HG03280 (cell line): ENCODE results near the gene ZCCHC12.
"Not testable (repeated sequence)": the region's sequence is repeated elsewhere in the genome, so short reads cannot be mapped to it uniquely, and the experiment has no call there.

Experiments used
- ATAC-seq: cut with Tn5 transposase; IDR thresholded peaks from one replicate; pipeline ENCODE4 v1.9.1; 2021; ENCODE audit warnings: mild to moderate bottlenecking, moderate library complexity; ENCODE audit not compliant: unreplicated experiment

Gene ZCCHC12

GRCh38 chrX:118823263-118824172 lies at the start of gene ZCCHC12:
TSS of gene ZCCHC12 (plus strand) at chrX:118823824. CDS start at chrX:118825245, 1,421 bp downstream.
- no peak for ATAC-seq

GRCh38 chrX:118779581-118779980 lies 44.0 kb upstream of the ZCCHC12 start:
- no peak for ATAC-seq

GRCh38 chrX:118780509-118780908 lies 43.1 kb upstream of the ZCCHC12 start:
- ATAC-seq, result no peak

- ATAC-seq, result no peak
These were observed 42.7 kb upstream of the ZCCHC12 start for GRCh38 chrX:118780911-118781310.

- ATAC-seq, result no peak
These were observed 27.9 kb upstream of the ZCCHC12 start for GRCh38 chrX:118795528-118796280.

GRCh38 chrX:118802857-118803256 lies 20.8 kb upstream of the ZCCHC12 start:
- no peak for ATAC-seq

GRCh38 chrX:118807151-118808017 lies 16.2 kb upstream of the ZCCHC12 start:
- ATAC-seq, result no peak

GRCh38 chrX:118817257-118817656 lies 6.4 kb upstream of the ZCCHC12 start:
- not testable (repeated sequence) for ATAC-seq

- ATAC-seq, result no peak
These were observed 628 bp downstream of the ZCCHC12 start for GRCh38 chrX:118824173-118824730.

GRCh38 chrX:118825227-118825626 lies 1.6 kb downstream of the ZCCHC12 start:
- no peak for ATAC-seq

GRCh38 chrX:118839334-118839958 lies 15.8 kb downstream of the ZCCHC12 start:
- ATAC-seq, result no peak

GRCh38 chrX:118847676-118848075 lies 24.1 kb downstream of the ZCCHC12 start:
- no peak for ATAC-seq

- ATAC-seq, result no peak
These were observed 30.0 kb downstream of the ZCCHC12 start for GRCh38 chrX:118853596-118853995.

GRCh38 chrX:118855681-118856310 lies 32.2 kb downstream of the ZCCHC12 start:
- ATAC-seq, result no peak

- no peak for ATAC-seq
These were observed 33.4 kb downstream of the ZCCHC12 start for GRCh38 chrX:118857006-118857405.

GRCh38 chrX:118861338-118861737 lies 37.7 kb downstream of the ZCCHC12 start:
- no peak for ATAC-seq

- ATAC-seq, result no peak
These were observed 38.5 kb downstream of the ZCCHC12 start for GRCh38 chrX:118862091-118862490.

- ATAC-seq, result no peak
These were observed 39.4 kb downstream of the ZCCHC12 start for GRCh38 chrX:118862979-118863378.

- ATAC-seq, result no peak
These were observed 40.5 kb downstream of the ZCCHC12 start for GRCh38 chrX:118864063-118864635.
